ENCODE measurements around the gene FPGS.

DNA sequence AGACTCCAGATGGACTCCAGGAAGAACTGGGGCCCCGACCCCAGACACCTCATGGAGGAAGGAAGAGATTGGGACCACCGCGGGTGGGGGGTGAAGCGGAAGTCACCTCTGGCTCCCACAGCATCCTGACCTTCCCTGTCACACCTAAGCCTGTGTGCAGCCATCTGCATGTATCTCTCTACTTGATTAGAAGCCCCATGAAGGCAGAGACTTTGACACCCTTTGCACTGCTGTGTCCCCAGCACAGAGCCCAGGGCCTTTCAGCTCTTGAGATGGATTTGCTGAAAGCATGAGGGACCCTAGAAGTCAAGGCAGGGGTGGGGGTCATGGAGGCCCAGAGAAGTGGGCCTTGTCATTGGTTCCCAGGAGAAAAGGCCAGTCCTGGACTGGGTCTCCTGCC lies 54.6 kb downstream of the FPGS start:
- no peak for TF ChIP-seq EP300 (IDR thresholded peaks at IDR 0.05; ENCODE audit: low read depth)
- TF ChIP-seq, protein P1, sequence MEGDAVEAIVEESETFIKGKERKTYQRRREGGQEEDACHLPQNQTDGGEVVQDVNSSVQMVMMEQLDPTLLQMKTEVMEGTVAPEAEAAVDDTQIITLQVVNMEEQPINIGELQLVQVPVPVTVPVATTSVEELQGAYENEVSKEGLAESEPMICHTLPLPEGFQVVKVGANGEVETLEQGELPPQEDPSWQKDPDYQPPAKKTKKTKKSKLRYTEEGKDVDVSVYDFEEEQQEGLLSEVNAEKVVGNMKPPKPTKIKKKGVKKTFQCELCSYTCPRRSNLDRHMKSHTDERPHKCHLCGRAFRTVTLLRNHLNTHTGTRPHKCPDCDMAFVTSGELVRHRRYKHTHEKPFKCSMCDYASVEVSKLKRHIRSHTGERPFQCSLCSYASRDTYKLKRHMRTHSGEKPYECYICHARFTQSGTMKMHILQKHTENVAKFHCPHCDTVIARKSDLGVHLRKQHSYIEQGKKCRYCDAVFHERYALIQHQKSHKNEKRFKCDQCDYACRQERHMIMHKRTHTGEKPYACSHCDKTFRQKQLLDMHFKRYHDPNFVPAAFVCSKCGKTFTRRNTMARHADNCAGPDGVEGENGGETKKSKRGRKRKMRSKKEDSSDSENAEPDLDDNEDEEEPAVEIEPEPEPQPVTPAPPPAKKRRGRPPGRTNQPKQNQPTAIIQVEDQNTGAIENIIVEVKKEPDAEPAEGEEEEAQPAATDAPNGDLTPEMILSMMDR (IDR thresholded peaks at IDR 0.05), result no peak
- no peak for TF ChIP-seq POLR2A (IDR thresholded peaks at IDR 0.05)
